ENCODE measurements around the gene ARHGAP45. TPM values are rescaled to one million over a fixed set of nuclear protein-coding genes. Genes with fewer than 3 reads are reported as not detected.
A peak's percentile ranks its signal among the peaks of the same experiment; 100 is the strongest.

The ARHGAP45 gene
- total and polyA plus RNA-seq, 9 of the 15 experiments (the other 6 are each of a cell fraction or from before 2014, with no cell fraction given), result 0.08 to 22.1 (median 4.2) TPM

GRCh38 chr19:1132552-1133383 lies 65.8 kb downstream of the ARHGAP45 start:
- POLR2A ChIA-PET, result interaction anchor here (0.6 to 1.4 kb wide), 3 partner anchors 82 to 136 kb away, joined by 3 to 4 read pairs (median 3); partner anchors contain the start of gene CIRBP
- 0 out of 2 replicates have a peak overlapping the region, but pooled peaks have one; percentile 45 for H2AFZ ChIP-seq (ENCODE audit: low read depth, low read length)
- H3K27me3 ChIP-seq (ENCODE audit: control insufficient read depth in 2 of 2, insufficient read depth in 2 of 2, low read length in 2 of 2), result no peaks in the 10 kb centered on the region
- H3K36me3 ChIP-seq (ENCODE audit: control insufficient read depth, insufficient read depth, low read length), result peaks cover 7% of the 10 kb centered on the region; the same call in 1 of the 3 replicates
- H3K79me2 ChIP-seq (ENCODE audit: control insufficient read depth, insufficient read depth, low read length), result peaks cover 16% of the 10 kb centered on the region; the same call in 2 of the 3 replicates
- no peak for DNase-seq (ENCODE audit: extremely low read depth in 1 of 4, low spot score in 3 of 4)
- peak overlapping the region; percentile 50; the same call in 1 of the 2 replicates for H3K4me2 ChIP-seq (ENCODE audit: insufficient read depth, low read length)
- no TSS peak for BruUV-seq (replicated peaks)
- FAIRE-seq, result no peak
- WGBS (ENCODE audit: insufficient coverage, low coverage, missing lambda C conversion rate), result 88% methylated on average over 24 of the region's 48 CpGs
- peaks cover 3% of the 10 kb centered on the region for H3K9me1 ChIP-seq (ENCODE audit: control insufficient read depth, insufficient read depth, low read length)
- ATAC-seq, result peak; percentile 5; the same call in 2 of the 3 replicates
- H3K9me3 ChIP-seq (replicated peaks; ENCODE audit: control insufficient read depth, insufficient read depth, low read depth, low read length), result no peaks in the 10 kb centered on the region
- intact Hi-C loops (cut with micrococcal nuclease) (no loop called here), in situ Hi-C loops (cut with MboI) (no loop called here)
- peak overlapping the region; percentile 53 to 90; a peak in 3 of 4 replicates for H3K9ac ChIP-seq (ENCODE audit: insufficient read depth in 1 of 2, low read depth in 2 of 2, low read length in 2 of 2)
- no peaks in the 10 kb centered on the region; the same call in 1 of the 2 replicates for H4K20me1 ChIP-seq (replicated peaks; ENCODE audit: control insufficient read depth, insufficient read depth, low read length)
- H3K27ac ChIP-seq (ENCODE audit: extremely low read depth, low read depth, low read length), result peak overlapping the region; percentile 80; the same call in 2 of the 3 replicates
- H3K4me3 ChIP-seq, result peak overlapping the region; percentile 39
- CTCF ChIA-PET (ENCODE audit: low intra/inter-chr PET ratio), result no interaction called here
- peaks cover 5 to 68% of the 10 kb centered on the region in 2 experiments for H3K4me1 ChIP-seq (replicated peaks in 1 of 2; ENCODE audit: control insufficient read depth in 2 of 2, insufficient read depth in 2 of 2, low read length in 2 of 2)
- TF ChIP-seq POLR2G (IDR thresholded peaks at IDR 0.05; ENCODE audit: low read depth, low read length), result 0 out of 2 replicates have a peak, but pooled peaks have one; percentile 2
- no peak for TF ChIP-seq CEBPG (CRISPR knock-in tag; IDR thresholded peaks at IDR 0.05)
- TF ChIP-seq CEBPG (tag; conservative IDR thresholded peaks at IDR 0.05 in 1 of 2, IDR thresholded peaks at IDR 0.05 in 1 of 2), result no peak
- no peak for TF ChIP-seq NUFIP1 (IDR thresholded peaks at IDR 0.05; ENCODE audit: partially characterized antibody)
- peak; percentile 35; the same call in 1 of the 2 replicates for TF ChIP-seq ZBTB1 (CRISPR knock-in tag; IDR thresholded peaks at IDR 0.05; ENCODE audit: borderline replicate concordance, low read depth)
- no peak for TF ChIP-seq HCFC1 (IDR thresholded peaks at IDR 0.05; ENCODE audit: low read depth, low read length)
- no peak for TF ChIP-seq CC2D1A (IDR thresholded peaks at IDR 0.05)
- TF ChIP-seq ZNF507 (tag; conservative IDR thresholded peaks at IDR 0.05), result no peak
- TF ChIP-seq MCM7 (IDR thresholded peaks at IDR 0.05), result no peak
- TF ChIP-seq AFF1 (IDR thresholded peaks at IDR 0.05; ENCODE audit: low read depth in 1 of 2, partially characterized antibody in 2 of 2), result no peak
- TF ChIP-seq SRSF9 (IDR thresholded peaks at IDR 0.05; ENCODE audit: borderline replicate concordance, low read depth, low read length), result no peak
- no peak for TF ChIP-seq ZKSCAN3 (CRISPR knock-in tag; IDR thresholded peaks at IDR 0.05)
- no peak for TF ChIP-seq SNRNP70 (optimal IDR thresholded peaks at IDR 0.05; ENCODE audit: low read depth, low read length)
- TF ChIP-seq RBFOX2 (IDR thresholded peaks at IDR 0.05; ENCODE audit: low read depth, low read length), result 0 out of 2 replicates have a peak, but pooled peaks have one; percentile 4
- TF ChIP-seq STAT5A (IDR thresholded peaks at IDR 0.05; ENCODE audit: borderline replicate concordance, low read length), result no peak
- peak; percentile 65 for TF ChIP-seq ZBTB33 (CRISPR knock-in tag; IDR thresholded peaks at IDR 0.05)
